ENCODE results near the gene SOX18. TPM values are rescaled to one million over a fixed set of nuclear protein-coding genes. Genes with fewer than 3 reads are reported as not detected.

Gene SOX18
- total and polyA plus RNA-seq, 2 of the 4 experiments (the other 2 are of a cell fraction) = not detected

DNA sequence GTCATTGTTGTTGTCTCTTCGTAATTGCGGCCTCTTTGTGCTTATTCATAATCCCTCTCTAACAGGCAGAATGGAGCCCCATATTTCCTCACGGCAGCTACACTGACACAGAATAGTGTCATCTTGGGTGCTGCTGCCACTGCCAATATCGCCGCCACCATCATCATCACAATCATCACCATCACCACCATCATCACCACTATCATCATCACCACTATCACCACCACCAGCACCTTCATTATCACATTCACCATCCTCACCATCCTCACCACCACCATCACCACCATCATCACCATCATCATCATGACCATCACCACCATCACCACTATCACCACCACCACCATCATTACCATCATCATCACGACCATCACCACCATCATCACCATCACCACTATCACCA lies 47.1 kb upstream of the SOX18 start:
- H3K4me1 ChIP-seq (ENCODE audit: control insufficient read depth, insufficient read depth, low read length) = no peaks in the 10 kb centered on the region
- POLR2A ChIA-PET (ENCODE audit: unreplicated experiment) = no interaction called here
- no peak overlapping the region for H4K5ac ChIP-seq (ENCODE audit: low read depth, low read length)
- H4K20me1 ChIP-seq (ENCODE audit: insufficient read depth, low read length) = no peaks in the 10 kb centered on the region
- DNase-seq (no peak), ATAC-seq (ENCODE audit: low read depth) (no peak)
- no peak overlapping the region for H3K18ac ChIP-seq (ENCODE audit: low read depth, low read length)
- no TSS peak for BruUV-seq (replicated peaks)
- H3K36me3 ChIP-seq (ENCODE audit: control insufficient read depth, insufficient read depth, low read length) = no peaks in the 10 kb centered on the region
- no peaks in the 10 kb centered on the region for H3K9me1 ChIP-seq (ENCODE audit: insufficient read depth, low read length)
- 83% methylated on average over 3 of the region's 6 CpGs; no CpG with 5 or more reads in 1 of the 2 experiments for WGBS, 2 experiments (ENCODE audit: extremely low coverage in 2 of 2, insufficient read length in 1 of 2)
- TF ChIP-seq NFE2L2 (IDR thresholded peaks at IDR 0.05; ENCODE audit: low read depth, low read length) (no peak), RAD21 (IDR thresholded peaks at IDR 0.05; ENCODE audit: low read length) (no peak), BHLHE40 (IDR thresholded peaks at IDR 0.05; ENCODE audit: low read depth, low read length) (no peak), RCOR1 (IDR thresholded peaks at IDR 0.05; ENCODE audit: insufficient replicate concordance, low read length) (no peak), MAZ (IDR thresholded peaks at IDR 0.05; ENCODE audit: borderline replicate concordance, low read depth, low read length) (no peak), SMC3 (IDR thresholded peaks at IDR 0.05; ENCODE audit: low read depth, low read length) (no peak), RFX5 (IDR thresholded peaks at IDR 0.05; ENCODE audit: low read depth, low read length) (no peak), CEBPB (IDR thresholded peaks at IDR 0.05; ENCODE audit: low read depth, low read length) (no peak), MXI1 (IDR thresholded peaks at IDR 0.05; ENCODE audit: borderline replicate concordance, low read depth, low read length) (no peak)
- TF ChIP-seq, protein P1, sequence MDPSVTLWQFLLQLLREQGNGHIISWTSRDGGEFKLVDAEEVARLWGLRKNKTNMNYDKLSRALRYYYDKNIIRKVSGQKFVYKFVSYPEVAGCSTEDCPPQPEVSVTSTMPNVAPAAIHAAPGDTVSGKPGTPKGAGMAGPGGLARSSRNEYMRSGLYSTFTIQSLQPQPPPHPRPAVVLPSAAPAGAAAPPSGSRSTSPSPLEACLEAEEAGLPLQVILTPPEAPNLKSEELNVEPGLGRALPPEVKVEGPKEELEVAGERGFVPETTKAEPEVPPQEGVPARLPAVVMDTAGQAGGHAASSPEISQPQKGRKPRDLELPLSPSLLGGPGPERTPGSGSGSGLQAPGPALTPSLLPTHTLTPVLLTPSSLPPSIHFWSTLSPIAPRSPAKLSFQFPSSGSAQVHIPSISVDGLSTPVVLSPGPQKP (IDR thresholded peaks at IDR 0.05; ENCODE audit: borderline replicate concordance, low read depth, low read length) = no peak
- TF ChIP-seq, protein P2, sequence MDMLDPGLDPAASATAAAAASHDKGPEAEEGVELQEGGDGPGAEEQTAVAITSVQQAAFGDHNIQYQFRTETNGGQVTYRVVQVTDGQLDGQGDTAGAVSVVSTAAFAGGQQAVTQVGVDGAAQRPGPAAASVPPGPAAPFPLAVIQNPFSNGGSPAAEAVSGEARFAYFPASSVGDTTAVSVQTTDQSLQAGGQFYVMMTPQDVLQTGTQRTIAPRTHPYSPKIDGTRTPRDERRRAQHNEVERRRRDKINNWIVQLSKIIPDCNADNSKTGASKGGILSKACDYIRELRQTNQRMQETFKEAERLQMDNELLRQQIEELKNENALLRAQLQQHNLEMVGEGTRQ (IDR thresholded peaks at IDR 0.05; ENCODE audit: low read depth, low read length) = no peak
- TF ChIP-seq, protein P3, sequence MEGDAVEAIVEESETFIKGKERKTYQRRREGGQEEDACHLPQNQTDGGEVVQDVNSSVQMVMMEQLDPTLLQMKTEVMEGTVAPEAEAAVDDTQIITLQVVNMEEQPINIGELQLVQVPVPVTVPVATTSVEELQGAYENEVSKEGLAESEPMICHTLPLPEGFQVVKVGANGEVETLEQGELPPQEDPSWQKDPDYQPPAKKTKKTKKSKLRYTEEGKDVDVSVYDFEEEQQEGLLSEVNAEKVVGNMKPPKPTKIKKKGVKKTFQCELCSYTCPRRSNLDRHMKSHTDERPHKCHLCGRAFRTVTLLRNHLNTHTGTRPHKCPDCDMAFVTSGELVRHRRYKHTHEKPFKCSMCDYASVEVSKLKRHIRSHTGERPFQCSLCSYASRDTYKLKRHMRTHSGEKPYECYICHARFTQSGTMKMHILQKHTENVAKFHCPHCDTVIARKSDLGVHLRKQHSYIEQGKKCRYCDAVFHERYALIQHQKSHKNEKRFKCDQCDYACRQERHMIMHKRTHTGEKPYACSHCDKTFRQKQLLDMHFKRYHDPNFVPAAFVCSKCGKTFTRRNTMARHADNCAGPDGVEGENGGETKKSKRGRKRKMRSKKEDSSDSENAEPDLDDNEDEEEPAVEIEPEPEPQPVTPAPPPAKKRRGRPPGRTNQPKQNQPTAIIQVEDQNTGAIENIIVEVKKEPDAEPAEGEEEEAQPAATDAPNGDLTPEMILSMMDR (conservative IDR thresholded peaks at IDR 0.05; ENCODE audit: low read depth, low read length) = no peak
- intact Hi-C loops (cut with micrococcal nuclease) = no loop called here
- H2BK20ac ChIP-seq (ENCODE audit: low read depth, low read length) = no peak overlapping the region
- H2BK15ac ChIP-seq (ENCODE audit: low read depth, low read length) = no peak overlapping the region
- H4K91ac ChIP-seq (ENCODE audit: insufficient read depth, low read depth, low read length) = no peak overlapping the region
- H3K9me3 ChIP-seq (ENCODE audit: control insufficient read depth, insufficient read depth, low read length) = no peaks in the 10 kb centered on the region
- no peak overlapping the region for H2AK5ac ChIP-seq (ENCODE audit: low read depth, low read length)
- in situ Hi-C loops (cut with MboI; ENCODE audit: low sequenced_read_pairs) = no loop called here
- no peak overlapping the region for H3K4ac ChIP-seq (ENCODE audit: low read depth, low read length)
- dilution Hi-C loops (cut with HindIII; ENCODE audit: low sequenced_read_pairs, unreplicated experiment) = no loop called here
- H2AFZ ChIP-seq (replicated peaks; ENCODE audit: low read length, poor library complexity) = no peak overlapping the region
- H3K9ac ChIP-seq (ENCODE audit: low read depth, low read length) = no peak overlapping the region
- no peak overlapping the region for H4K8ac ChIP-seq (ENCODE audit: low read depth in 2 of 2, low read length in 2 of 2)
- H3K79me1 ChIP-seq (ENCODE audit: low read depth in 1 of 2, low read length in 2 of 2) = no peaks in the 10 kb centered on the region
- no peak overlapping the region for H3K27ac ChIP-seq (ENCODE audit: insufficient read depth, low read length)
- H3K56ac ChIP-seq (ENCODE audit: extremely low read depth, insufficient read depth, low read length) = no peak overlapping the region
- no peak overlapping the region for H3K23ac ChIP-seq (ENCODE audit: low read depth, low read length)
- H2AK9ac ChIP-seq (replicated peaks; ENCODE audit: low read depth, low read length, poor library complexity) = no peak overlapping the region
- H3K14ac ChIP-seq (replicated peaks; ENCODE audit: low read depth, low read length) = no peak overlapping the region
- H3K4me2 ChIP-seq (ENCODE audit: low read depth, low read length) = no peak overlapping the region
- no peak overlapping the region for H2BK120ac ChIP-seq (ENCODE audit: low read depth, low read length)
- H2BK5ac ChIP-seq (ENCODE audit: low read depth, low read length, poor library complexity, severe bottlenecking) = no peak overlapping the region
- peaks cover 22% of the 10 kb centered on the region for H3K27me3 ChIP-seq (ENCODE audit: control insufficient read depth, insufficient read depth, low read length)
- CTCF ChIA-PET = no interaction called here
- H3K4me3 ChIP-seq (ENCODE audit: insufficient read depth, low read depth, low read length) = no peak overlapping the region
